Posterior cingulate gyrus (tissue), 11 donors: ENCODE results near the gene CFAP251.
A peak's percentile ranks its signal among the peaks of the same experiment; 100 is the strongest.

Experiments
- DNase-seq, 10 donors: peaks; one replicate each; pipeline versions ENCODE4 v3.0.0 to v3.0.0-alpha.2; 2020 to 2021; ENCODE audit warnings: mixed read lengths in 3 of 10
- intact Hi-C: fragments of 100-400 bp; cut with DNase I; formaldehyde crosslinking; loops from one replicate; pipeline ENCODE4 v1.15.1; 2023

CFAP251 gene

GRCh38 chr12:122042910-122043309 is 124.5 kb downstream of the CFAP251 start:
- intact Hi-C loops: no loop called here

GRCh38 chr12:122043476-122043875 is 125.1 kb downstream of the CFAP251 start:
- DNase-seq: no peak
- intact Hi-C loops: no loop called here

More at GRCh38 chr12:122042910-122043309, 124.5 kb downstream of the CFAP251 start:
- no peak for DNase-seq

GRCh38 chr12:122045262-122045661 is 126.9 kb downstream of the CFAP251 start:
- intact Hi-C loops: no loop called here
- DNase-seq: no peak

- intact Hi-C loops: no loop called here
- DNase-seq: peak in 1 of 10 donors; percentile 50
Observed at GRCh38 chr12:122046145-122046544, 127.8 kb downstream of the CFAP251 start.

GRCh38 chr12:122048151-122048550 is 129.8 kb downstream of the CFAP251 start:
- DNase-seq: no peak
- intact Hi-C loops: no loop called here

- intact Hi-C loops: no loop called here
- no peak for DNase-seq
Observed at GRCh38 chr12:122049827-122050226, 131.4 kb downstream of the CFAP251 start.

- intact Hi-C loops: no loop called here
- DNase-seq: peak in 1 of 10 donors; percentile 57
Observed at GRCh38 chr12:122050706-122051105, 132.3 kb downstream of the CFAP251 start.

GRCh38 chr12:122051231-122051876 is 133.0 kb downstream of the CFAP251 start:
- DNase-seq: peak in 1 of 10 donors; percentile 78
- intact Hi-C loops: no loop called here

- intact Hi-C loops: no loop called here
Observed at GRCh38 chr12:122052285-122052684, 133.9 kb downstream of the CFAP251 start.

More at GRCh38 chr12:122052285-122052684, 133.9 kb downstream of the CFAP251 start:
- no peak for DNase-seq
